Measurements from ENCODE around the gene MUC20. TPM values are rescaled to one million over a fixed set of nuclear protein-coding genes. Genes with fewer than 3 reads are reported as not detected.

MUC20 gene
- polyA plus RNA-seq, 2 donors, result 49.6 to 126 TPM

- Histone ChIP-seq H3K9me3 (ENCODE audit: control insufficient read depth in 2 of 2, insufficient read depth in 1 of 2, low read depth in 1 of 2, low read length in 1 of 2) (peaks cover 0 to 2% of the 10 kb centered on the region in 2 donors), H3K36me3 (ENCODE audit: control insufficient read depth in 2 of 2, insufficient read depth in 2 of 2, low read length in 1 of 2) (no peaks in the 10 kb centered on the region), H3K27ac (ENCODE audit: low read depth in 2 of 2, low read length in 1 of 2) (no peak overlapping the region), H3K4me1 (ENCODE audit: control insufficient read depth in 2 of 2, insufficient read depth in 2 of 2, low read length in 1 of 2) (peaks cover 3% of the 10 kb centered on the region in 2 donors), H3K27me3 (ENCODE audit: control insufficient read depth in 1 of 2, insufficient read depth in 2 of 2, low read length in 2 of 2) (no peaks in the 10 kb centered on the region), H3K4me3 (ENCODE audit: low read depth in 1 of 2, low read length in 2 of 2) (no peak overlapping the region)
- 75 to 80% methylated on average over 26 of the region's 26 CpGs for WGBS, 2 donors
Measured at GRCh38 chr3:195752546-195753331, 32.0 kb downstream of the MUC20 start.

- H3K27ac ChIP-seq (ENCODE audit: low read depth in 2 of 2, low read length in 1 of 2), result no peak overlapping the region
- no peak overlapping the region for H3K4me3 ChIP-seq (ENCODE audit: low read depth in 1 of 2, low read length in 2 of 2)
- 78 to 81% methylated on average over 14 of the region's 14 CpGs for WGBS, 2 donors
- peaks cover 0 to 2% of the 10 kb centered on the region in 2 donors for H3K9me3 ChIP-seq (ENCODE audit: control insufficient read depth in 2 of 2, insufficient read depth in 1 of 2, low read depth in 1 of 2, low read length in 1 of 2)
- H3K27me3 ChIP-seq (ENCODE audit: control insufficient read depth in 1 of 2, insufficient read depth in 2 of 2, low read length in 2 of 2), result no peaks in the 10 kb centered on the region
- H3K36me3 ChIP-seq (ENCODE audit: control insufficient read depth in 2 of 2, insufficient read depth in 2 of 2, low read length in 1 of 2), result no peaks in the 10 kb centered on the region
- H3K4me1 ChIP-seq (ENCODE audit: control insufficient read depth in 2 of 2, insufficient read depth in 2 of 2, low read length in 1 of 2), result peaks cover 0 to 3% of the 10 kb centered on the region in 2 donors
Measured at GRCh38 chr3:195753581-195753980, 32.8 kb downstream of the MUC20 start.

- 93% methylated on average over 19 of the region's 19 CpGs for WGBS, 2 donors
Measured at GRCh38 chr3:195754141-195754540, 33.4 kb downstream of the MUC20 start.

GRCh38 chr3:195754906-195755305 lies 34.1 kb downstream of the MUC20 start:
- H3K27ac ChIP-seq (ENCODE audit: low read depth in 2 of 2, low read length in 1 of 2), result no peak overlapping the region
- H3K4me3 ChIP-seq (ENCODE audit: low read depth in 1 of 2, low read length in 2 of 2), result no peak overlapping the region
- peaks cover 0 to 3% of the 10 kb centered on the region in 2 donors for H3K4me1 ChIP-seq (ENCODE audit: control insufficient read depth in 2 of 2, insufficient read depth in 2 of 2, low read length in 1 of 2)
- peaks cover 0 to 2% of the 10 kb centered on the region in 2 donors for H3K9me3 ChIP-seq (ENCODE audit: control insufficient read depth in 2 of 2, insufficient read depth in 1 of 2, low read depth in 1 of 2, low read length in 1 of 2)
- no peaks in the 10 kb centered on the region for H3K27me3 ChIP-seq (ENCODE audit: control insufficient read depth in 1 of 2, insufficient read depth in 2 of 2, low read length in 2 of 2)
- no peaks in the 10 kb centered on the region for H3K36me3 ChIP-seq (ENCODE audit: control insufficient read depth in 2 of 2, insufficient read depth in 2 of 2, low read length in 1 of 2)
- 84 to 89% methylated on average over 7 of the region's 7 CpGs for WGBS, 2 donors

More at GRCh38 chr3:195754141-195754540, 33.4 kb downstream of the MUC20 start:
- peaks cover 0 to 2% of the 10 kb centered on the region in 2 donors for H3K9me3 ChIP-seq (ENCODE audit: control insufficient read depth in 2 of 2, insufficient read depth in 1 of 2, low read depth in 1 of 2, low read length in 1 of 2)
- no peaks in the 10 kb centered on the region for H3K36me3 ChIP-seq (ENCODE audit: control insufficient read depth in 2 of 2, insufficient read depth in 2 of 2, low read length in 1 of 2)
- no peak overlapping the region for H3K4me3 ChIP-seq (ENCODE audit: low read depth in 1 of 2, low read length in 2 of 2)
- no peak overlapping the region for H3K27ac ChIP-seq (ENCODE audit: low read depth in 2 of 2, low read length in 1 of 2)
- peaks cover 0 to 3% of the 10 kb centered on the region in 2 donors for H3K4me1 ChIP-seq (ENCODE audit: control insufficient read depth in 2 of 2, insufficient read depth in 2 of 2, low read length in 1 of 2)
- H3K27me3 ChIP-seq (ENCODE audit: control insufficient read depth in 1 of 2, insufficient read depth in 2 of 2, low read length in 2 of 2), result no peaks in the 10 kb centered on the region

- H3K4me1 ChIP-seq (ENCODE audit: control insufficient read depth in 2 of 2, insufficient read depth in 2 of 2, low read length in 1 of 2), result peaks cover 0 to 3% of the 10 kb centered on the region in 2 donors
- no peaks in the 10 kb centered on the region for H3K27me3 ChIP-seq (ENCODE audit: control insufficient read depth in 1 of 2, insufficient read depth in 2 of 2, low read length in 2 of 2)
- no peaks in the 10 kb centered on the region for H3K36me3 ChIP-seq (ENCODE audit: control insufficient read depth in 2 of 2, insufficient read depth in 2 of 2, low read length in 1 of 2)
- no peak overlapping the region for H3K27ac ChIP-seq (ENCODE audit: low read depth in 2 of 2, low read length in 1 of 2)
- peaks cover 0 to 2% of the 10 kb centered on the region in 2 donors for H3K9me3 ChIP-seq (ENCODE audit: control insufficient read depth in 2 of 2, insufficient read depth in 1 of 2, low read depth in 1 of 2, low read length in 1 of 2)
- no peak overlapping the region for H3K4me3 ChIP-seq (ENCODE audit: low read depth in 1 of 2, low read length in 2 of 2)
- WGBS, 2 donors, result 90 to 95% methylated on average over 7 of the region's 7 CpGs
Measured at GRCh38 chr3:195755391-195755790, 34.6 kb downstream of the MUC20 start.

- Histone ChIP-seq H3K27me3 (ENCODE audit: control insufficient read depth in 1 of 2, insufficient read depth in 2 of 2, low read length in 2 of 2) (no peaks in the 10 kb centered on the region), H3K9me3 (ENCODE audit: control insufficient read depth in 2 of 2, insufficient read depth in 1 of 2, low read depth in 1 of 2, low read length in 1 of 2) (peaks cover 0 to 2% of the 10 kb centered on the region in 2 donors), H3K4me3 (ENCODE audit: low read depth in 1 of 2, low read length in 2 of 2) (no peak overlapping the region), H3K4me1 (ENCODE audit: control insufficient read depth in 2 of 2, insufficient read depth in 2 of 2, low read length in 1 of 2) (peaks cover 0 to 3% of the 10 kb centered on the region in 2 donors), H3K27ac (ENCODE audit: low read depth in 2 of 2, low read length in 1 of 2) (no peak overlapping the region), H3K36me3 (ENCODE audit: control insufficient read depth in 2 of 2, insufficient read depth in 2 of 2, low read length in 1 of 2) (no peaks in the 10 kb centered on the region)
- WGBS, 2 donors, result 78 to 79% methylated on average over 16 of the region's 16 CpGs
Measured at GRCh38 chr3:195755791-195756676, 35.3 kb downstream of the MUC20 start.

- H3K27ac ChIP-seq (ENCODE audit: low read depth in 2 of 2, low read length in 1 of 2), result no peak overlapping the region
- no peaks in the 10 kb centered on the region for H3K4me1 ChIP-seq (ENCODE audit: control insufficient read depth in 2 of 2, insufficient read depth in 2 of 2, low read length in 1 of 2)
- H3K27me3 ChIP-seq (ENCODE audit: control insufficient read depth in 1 of 2, insufficient read depth in 2 of 2, low read length in 2 of 2), result no peaks in the 10 kb centered on the region
- whole genome bisulfite sequencing, 2 donors, result 30 to 33% methylated on average over 8 of the region's 8 CpGs
- no peaks in the 10 kb centered on the region for H3K36me3 ChIP-seq (ENCODE audit: control insufficient read depth in 2 of 2, insufficient read depth in 2 of 2, low read length in 1 of 2)
- H3K4me3 ChIP-seq (ENCODE audit: low read depth in 1 of 2, low read length in 2 of 2), result no peak overlapping the region
- H3K9me3 ChIP-seq (ENCODE audit: control insufficient read depth in 2 of 2, insufficient read depth in 1 of 2, low read depth in 1 of 2, low read length in 1 of 2), result peaks cover 0 to 2% of the 10 kb centered on the region in 2 donors
Measured at GRCh38 chr3:195757438-195757770, 36.6 kb downstream of the MUC20 start.

GRCh38 chr3:195757827-195758226 lies 37.0 kb downstream of the MUC20 start:
- H3K9me3 ChIP-seq (ENCODE audit: control insufficient read depth in 2 of 2, insufficient read depth in 1 of 2, low read depth in 1 of 2, low read length in 1 of 2), result peaks cover 0 to 2% of the 10 kb centered on the region in 2 donors
- no peaks in the 10 kb centered on the region for H3K27me3 ChIP-seq (ENCODE audit: control insufficient read depth in 1 of 2, insufficient read depth in 2 of 2, low read length in 2 of 2)
- no peaks in the 10 kb centered on the region for H3K36me3 ChIP-seq (ENCODE audit: control insufficient read depth in 2 of 2, insufficient read depth in 2 of 2, low read length in 1 of 2)
- no peak overlapping the region for H3K4me3 ChIP-seq (ENCODE audit: low read depth in 1 of 2, low read length in 2 of 2)
- H3K4me1 ChIP-seq (ENCODE audit: control insufficient read depth in 2 of 2, insufficient read depth in 2 of 2, low read length in 1 of 2), result no peaks in the 10 kb centered on the region
- H3K27ac ChIP-seq (ENCODE audit: low read depth in 2 of 2, low read length in 1 of 2), result no peak overlapping the region
- WGBS, 2 donors, result 49% methylated on average over 10 of the region's 10 CpGs

GRCh38 chr3:195758721-195759353 lies 38.1 kb downstream of the MUC20 start:
- no peak overlapping the region for H3K27ac ChIP-seq (ENCODE audit: low read depth in 2 of 2, low read length in 1 of 2)
- H3K4me3 ChIP-seq (ENCODE audit: low read depth in 1 of 2, low read length in 2 of 2), result no peak overlapping the region
- H3K4me1 ChIP-seq (ENCODE audit: control insufficient read depth in 2 of 2, insufficient read depth in 2 of 2, low read length in 1 of 2), result no peaks in the 10 kb centered on the region
- WGBS, 2 donors, result 76 to 78% methylated on average over 18 to 19 of the region's 19 CpGs
- H3K27me3 ChIP-seq (ENCODE audit: control insufficient read depth in 1 of 2, insufficient read depth in 2 of 2, low read length in 2 of 2), result no peaks in the 10 kb centered on the region
- no peaks in the 10 kb centered on the region for H3K36me3 ChIP-seq (ENCODE audit: control insufficient read depth in 2 of 2, insufficient read depth in 2 of 2, low read length in 1 of 2)
- H3K9me3 ChIP-seq (ENCODE audit: control insufficient read depth in 2 of 2, insufficient read depth in 1 of 2, low read depth in 1 of 2, low read length in 1 of 2), result peaks cover 0 to 2% of the 10 kb centered on the region in 2 donors
